Inferior parietal cortex (tissue), 1 donor: ENCODE results near the gene FLT1.

ENCODE experiments used
- DNase-seq: peaks from one replicate; pipeline ENCODE4 v3.0.0-alpha.2; 2016; ENCODE audit errors: extremely low spot score

The FLT1 gene

GRCh38 chr13:28387740-28388501 lies 107.0 kb downstream of the FLT1 start:
- DNase-seq: no peak

- no peak for DNase-seq
Observed at GRCh38 chr13:28385362-28385761, 109.6 kb downstream of the FLT1 start.

- no peak for DNase-seq
Observed at GRCh38 chr13:28384789-28385188, 110.1 kb downstream of the FLT1 start.

GRCh38 chr13:28380319-28380718 lies 114.6 kb downstream of the FLT1 start:
- no peak for DNase-seq

GRCh38 chr13:28379371-28380083 lies 115.4 kb downstream of the FLT1 start:
- no peak for DNase-seq

- no peak for DNase-seq
Observed at GRCh38 chr13:28376604-28377003, 118.3 kb downstream of the FLT1 start.

GRCh38 chr13:28375250-28375930 lies 119.5 kb downstream of the FLT1 start:
- no peak for DNase-seq

- DNase-seq: no peak
Observed at GRCh38 chr13:28373810-28374209, 121.1 kb downstream of the FLT1 start.

GRCh38 chr13:28370448-28370847 lies 124.5 kb downstream of the FLT1 start:
- no peak for DNase-seq

GRCh38 chr13:28358708-28359107 lies 136.2 kb downstream of the FLT1 start:
- no peak for DNase-seq

GRCh38 chr13:28357911-28358433 lies 137.0 kb downstream of the FLT1 start:
- DNase-seq: no peak

GRCh38 chr13:28357247-28357825 lies 137.6 kb downstream of the FLT1 start:
- no peak for DNase-seq

GRCh38 chr13:28356561-28357021 lies 138.3 kb downstream of the FLT1 start:
- no peak for DNase-seq

GRCh38 chr13:28355822-28356371 lies 139.0 kb downstream of the FLT1 start:
- DNase-seq: no peak

GRCh38 chr13:28355046-28355821 lies 139.7 kb downstream of the FLT1 start:
- no peak for DNase-seq

- DNase-seq: no peak
Observed at GRCh38 chr13:28353679-28354078, 141.2 kb downstream of the FLT1 start.

- no peak for DNase-seq
Observed at GRCh38 chr13:28349907-28350654, 144.8 kb downstream of the FLT1 start.

GRCh38 chr13:28349371-28349770 lies 145.6 kb downstream of the FLT1 start:
- no peak for DNase-seq

GRCh38 chr13:28347456-28348371 lies 147.2 kb downstream of the FLT1 start:
- no peak for DNase-seq
